ENCODE data around the gene PRKAG2.

The PRKAG2 gene

DNA sequence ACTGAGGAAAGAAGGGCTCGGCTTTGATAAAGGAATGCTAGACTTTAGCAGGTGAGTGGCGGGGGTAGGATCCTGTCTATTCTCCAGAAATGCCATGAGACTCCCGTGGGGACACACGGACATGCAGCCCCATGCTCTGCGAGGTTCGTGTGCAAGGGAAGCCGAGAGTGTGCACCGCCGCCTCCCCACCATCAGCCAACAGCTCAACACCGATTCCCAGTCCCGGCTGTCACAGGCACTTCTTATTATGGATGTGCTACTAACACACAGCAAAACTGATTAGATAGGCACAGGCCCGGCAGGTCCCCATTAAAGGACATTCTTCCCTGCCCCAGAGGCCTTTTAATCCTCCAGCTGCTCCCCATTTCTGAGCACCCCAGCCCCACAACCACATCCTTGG is 154.4 kb downstream of the PRKAG2 start:
- Histone ChIP-seq H3K4me2 (no peak overlapping the region), H4K20me1 (ENCODE audit: insufficient read depth) (no peaks in the 10 kb centered on the region), H3K27me3 (ENCODE audit: insufficient read depth, low read depth) (no peaks in the 10 kb centered on the region), H3K9ac (no peak overlapping the region), H3K36me3 (ENCODE audit: insufficient read depth) (no peaks in the 10 kb centered on the region), H3K27ac (no peak overlapping the region), H3K79me2 (ENCODE audit: insufficient read depth, low read depth) (no peaks in the 10 kb centered on the region), H2AFZ (ENCODE audit: low read depth) (no peak overlapping the region), H3K4me3 (IDR thresholded peaks at IDR 0.05; ENCODE audit: insufficient read depth, low read depth, low read length) (no peak overlapping the region), H3K4me1 (ENCODE audit: low read depth, poor library complexity, severe bottlenecking) (no peaks in the 10 kb centered on the region)
- TF ChIP-seq, protein P1, sequence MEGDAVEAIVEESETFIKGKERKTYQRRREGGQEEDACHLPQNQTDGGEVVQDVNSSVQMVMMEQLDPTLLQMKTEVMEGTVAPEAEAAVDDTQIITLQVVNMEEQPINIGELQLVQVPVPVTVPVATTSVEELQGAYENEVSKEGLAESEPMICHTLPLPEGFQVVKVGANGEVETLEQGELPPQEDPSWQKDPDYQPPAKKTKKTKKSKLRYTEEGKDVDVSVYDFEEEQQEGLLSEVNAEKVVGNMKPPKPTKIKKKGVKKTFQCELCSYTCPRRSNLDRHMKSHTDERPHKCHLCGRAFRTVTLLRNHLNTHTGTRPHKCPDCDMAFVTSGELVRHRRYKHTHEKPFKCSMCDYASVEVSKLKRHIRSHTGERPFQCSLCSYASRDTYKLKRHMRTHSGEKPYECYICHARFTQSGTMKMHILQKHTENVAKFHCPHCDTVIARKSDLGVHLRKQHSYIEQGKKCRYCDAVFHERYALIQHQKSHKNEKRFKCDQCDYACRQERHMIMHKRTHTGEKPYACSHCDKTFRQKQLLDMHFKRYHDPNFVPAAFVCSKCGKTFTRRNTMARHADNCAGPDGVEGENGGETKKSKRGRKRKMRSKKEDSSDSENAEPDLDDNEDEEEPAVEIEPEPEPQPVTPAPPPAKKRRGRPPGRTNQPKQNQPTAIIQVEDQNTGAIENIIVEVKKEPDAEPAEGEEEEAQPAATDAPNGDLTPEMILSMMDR (conservative IDR thresholded peaks at IDR 0.05; ENCODE audit: low read depth, low read length) = no peak

DNA sequence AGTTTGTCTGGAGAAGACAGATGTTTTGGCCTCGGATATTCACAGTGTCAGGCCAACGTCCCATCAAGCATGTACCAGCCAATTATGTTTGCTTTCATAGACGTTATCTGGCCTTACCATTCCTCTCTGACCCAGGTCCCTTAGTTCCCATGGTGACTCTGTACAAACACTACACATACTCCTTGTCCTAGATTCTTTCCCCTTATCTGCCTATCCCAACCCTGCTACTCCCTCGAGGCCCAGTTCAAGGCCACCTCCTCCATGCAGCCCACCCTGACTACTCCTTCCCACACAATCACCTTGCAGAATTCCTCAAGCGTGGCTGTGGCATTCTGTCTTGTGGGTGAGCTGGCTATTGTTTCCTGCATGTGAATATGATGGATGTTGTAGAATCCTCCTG is 155.2 kb downstream of the PRKAG2 start:
- Histone ChIP-seq H3K36me3 (ENCODE audit: insufficient read depth) (no peaks in the 10 kb centered on the region), H3K27ac (no peak overlapping the region), H3K4me2 (no peak overlapping the region), H3K4me1 (ENCODE audit: low read depth, poor library complexity, severe bottlenecking) (no peaks in the 10 kb centered on the region), H4K20me1 (ENCODE audit: insufficient read depth) (no peaks in the 10 kb centered on the region), H3K27me3 (ENCODE audit: insufficient read depth, low read depth) (no peaks in the 10 kb centered on the region), H3K4me3 (IDR thresholded peaks at IDR 0.05; ENCODE audit: insufficient read depth, low read depth, low read length) (no peak overlapping the region), H2AFZ (ENCODE audit: low read depth) (no peak overlapping the region), H3K79me2 (ENCODE audit: insufficient read depth, low read depth) (no peaks in the 10 kb centered on the region), H3K9ac (no peak overlapping the region)
- TF ChIP-seq, protein P1 (conservative IDR thresholded peaks at IDR 0.05; ENCODE audit: low read depth, low read length) = no peak

DNA sequence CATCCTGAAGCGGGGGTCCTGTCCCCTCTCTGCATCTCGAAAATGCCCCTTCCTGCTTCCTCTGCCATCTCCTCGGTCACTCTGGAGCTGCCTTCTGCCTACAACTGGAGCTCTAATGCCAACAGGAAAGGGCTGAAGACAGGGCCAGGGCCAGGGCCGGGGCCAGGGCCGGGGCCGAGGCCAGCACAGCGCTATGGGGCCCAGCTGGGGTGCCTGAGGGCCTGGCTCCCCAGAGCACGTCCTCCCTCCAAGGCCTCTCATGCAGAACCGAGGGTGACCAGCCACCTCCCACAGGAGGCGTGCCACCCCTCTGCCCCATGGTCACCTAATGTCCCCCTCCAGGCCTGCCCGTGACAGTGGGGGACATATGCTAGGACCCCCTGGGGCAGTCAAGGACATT is 155.7 kb downstream of the PRKAG2 start:
- H3K79me2 ChIP-seq (ENCODE audit: insufficient read depth, low read depth) = no peaks in the 10 kb centered on the region
- H3K4me3 ChIP-seq (IDR thresholded peaks at IDR 0.05; ENCODE audit: insufficient read depth, low read depth, low read length) = no peak overlapping the region
- H3K27me3 ChIP-seq (ENCODE audit: insufficient read depth, low read depth) = no peaks in the 10 kb centered on the region
- TF ChIP-seq, protein P1 (conservative IDR thresholded peaks at IDR 0.05; ENCODE audit: low read depth, low read length) = no peak
- no peaks in the 10 kb centered on the region for H4K20me1 ChIP-seq (ENCODE audit: insufficient read depth)
- H2AFZ ChIP-seq (ENCODE audit: low read depth) = no peak overlapping the region
- no peak overlapping the region for H3K9ac ChIP-seq
- H3K4me2 ChIP-seq = no peak overlapping the region
- H3K27ac ChIP-seq = no peak overlapping the region
- no peaks in the 10 kb centered on the region for H3K36me3 ChIP-seq (ENCODE audit: insufficient read depth)
- H3K4me1 ChIP-seq (ENCODE audit: low read depth, poor library complexity, severe bottlenecking) = no peaks in the 10 kb centered on the region

DNA sequence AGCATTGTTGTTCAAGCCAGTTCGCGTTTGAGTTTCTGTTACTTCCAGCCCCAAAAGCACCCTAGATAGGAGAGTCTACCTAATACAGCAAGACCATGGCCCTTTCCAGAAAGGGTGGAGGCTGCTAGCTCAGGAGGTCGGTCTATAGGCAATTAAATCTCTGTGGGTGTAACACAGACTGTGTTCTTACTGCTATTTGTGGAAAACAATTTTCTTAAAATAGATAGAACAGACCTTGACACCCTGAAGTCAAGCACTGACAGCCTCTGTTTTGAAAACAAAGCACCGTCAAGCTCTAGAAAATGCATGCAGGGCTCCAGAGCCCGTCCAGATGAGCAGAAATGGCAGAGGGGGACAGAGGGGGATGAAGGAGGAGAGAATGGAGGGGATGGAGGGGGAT is 156.6 kb downstream of the PRKAG2 start:
- Histone ChIP-seq H3K4me2 (no peak overlapping the region), H3K27ac (no peak overlapping the region)

More for the DNA sequence above, 156.6 kb downstream of the PRKAG2 start:
- Histone ChIP-seq H3K27me3 (ENCODE audit: insufficient read depth, low read depth) (no peaks in the 10 kb centered on the region), H4K20me1 (ENCODE audit: insufficient read depth) (no peaks in the 10 kb centered on the region), H3K4me1 (ENCODE audit: low read depth, poor library complexity, severe bottlenecking) (no peaks in the 10 kb centered on the region), H3K36me3 (ENCODE audit: insufficient read depth) (no peaks in the 10 kb centered on the region), H2AFZ (ENCODE audit: low read depth) (no peak overlapping the region), H3K79me2 (ENCODE audit: insufficient read depth, low read depth) (no peaks in the 10 kb centered on the region), H3K9ac (no peak overlapping the region), H3K4me3 (IDR thresholded peaks at IDR 0.05; ENCODE audit: insufficient read depth, low read depth, low read length) (no peak overlapping the region)
- TF ChIP-seq, protein P1 (conservative IDR thresholded peaks at IDR 0.05; ENCODE audit: low read depth, low read length) = no peak
